Endothelial cell of umbilical vein (primary cell): ENCODE results near the gene EXOC6. TPM values are rescaled to one million over a fixed set of nuclear protein-coding genes. Genes with fewer than 3 reads are reported as not detected.

Experiments
- BruUV-seq: library from RNA; stranded (reverse); fragments of 400-500 nt; replicated peaks from 2 replicates; lab custom pipeline; 2021; lab: Mats Ljungman, UMichigan
- CTCF ChIA-PET: fragments of 300-600, 350-600 bp; sonication (Branson Sonifier 250); formaldehyde crosslinking; loops from one replicate; lab custom pipeline; 2021; ENCODE audit warnings: antibody characterized with exemption, inconsistent platforms; lab: Charles Lee
- POLR2A ChIA-PET: fragments of 300-600, 350-600 bp; sonication (Branson Sonifier 250); formaldehyde crosslinking; loops from one replicate; lab custom pipeline; 2021; ENCODE audit warnings: antibody characterized with exemption, inconsistent platforms; lab: Charles Lee
- DNase-seq: peaks from one replicate; pipeline ENCODE4 v3.0.0-alpha.2; 2011; ENCODE audit warnings: low read depth, low spot score
- FAIRE-seq: peaks from 2 replicates; lab custom pipeline; 2011; peaks lifted over from hg19 to GRCh38; lab: Jason Lieb, UNC
- H2AFZ ChIP-seq: 2 replicates; pipeline ENCODE4 v1.6.0; 2012; ENCODE audit warnings: low read depth, low read length, control low read depth, inconsistent platforms
- H3K27ac ChIP-seq: 2 replicates; pipeline ENCODE4 v1.5.1; 2011; ENCODE audit warnings: low read depth, mild to moderate bottlenecking, control low read depth, low read length, moderate library complexity; ENCODE audit not compliant: insufficient read depth
- H3K27me3 ChIP-seq, 2 experiments: 2 replicates each; pipeline versions ENCODE4 v1.6.0 to v1.6.1; 2011; ENCODE audit warnings: low read length in 2 of 2, mixed read lengths in 1 of 2; ENCODE audit not compliant: control insufficient read depth in 2 of 2, insufficient read depth in 2 of 2
- H3K36me3 ChIP-seq, 2 experiments: 2 replicates in 1 of 2; 3 replicates in 1 of 2; pipeline ENCODE4 v1.5.1; 2011; ENCODE audit warnings: low read length in 2 of 2, mild to moderate bottlenecking in 1 of 2, moderate library complexity in 1 of 2; ENCODE audit not compliant: control insufficient read depth in 2 of 2, insufficient read depth in 2 of 2; ENCODE audit errors: extremely low read depth in 1 of 2
- H3K4me1 ChIP-seq: 3 replicates; pipeline ENCODE4 v1.5.1; 2011; ENCODE audit warnings: mild to moderate bottlenecking, low read length; ENCODE audit not compliant: control insufficient read depth, insufficient read depth; ENCODE audit errors: extremely low read depth
- H3K4me2 ChIP-seq: 2 replicates; pipeline ENCODE4 v1.6.1; 2011; ENCODE audit warnings: low read length, control low read depth, mixed read lengths; ENCODE audit not compliant: insufficient read depth
- H3K4me3 ChIP-seq, 3 experiments: fragments of 200-600 bp in 1 of 3; sonication (generic), shearing (Covaris generic) in 1 of 3; replicated peaks in 1 of 3; 2 replicates each; pipeline ENCODE4 v1.5.1; 2011 to 2016; ENCODE audit warnings: control low read depth in 3 of 3, low read length in 3 of 3, mild to moderate bottlenecking in 2 of 3, inconsistent platforms in 1 of 3, low read depth in 1 of 3, moderate library complexity in 1 of 3; ENCODE audit not compliant: insufficient read depth in 1 of 3
- H3K79me2 ChIP-seq: 2 replicates; pipeline ENCODE4 v1.6.0; 2012; ENCODE audit warnings: low read length, inconsistent platforms; ENCODE audit not compliant: control insufficient read depth, insufficient read depth
- H3K9ac ChIP-seq: replicated peaks from 2 replicates; pipeline ENCODE3; 2011; ENCODE audit warnings: low read length, control low read depth; ENCODE audit not compliant: insufficient read depth; ENCODE audit errors: extremely low read depth
- H3K9me1 ChIP-seq: replicated peaks from 3 replicates; pipeline ENCODE4 v1.6.0; 2011; ENCODE audit warnings: mild to moderate bottlenecking, low read length; ENCODE audit not compliant: control insufficient read depth, insufficient read depth; ENCODE audit errors: extremely low read depth
- H3K9me3 ChIP-seq: replicated peaks from 2 replicates; pipeline ENCODE4 v1.5.1; 2012; ENCODE audit warnings: low read length, inconsistent platforms; ENCODE audit not compliant: control insufficient read depth, insufficient read depth
- H4K20me1 ChIP-seq: replicated peaks from 2 replicates; pipeline ENCODE3; 2011; ENCODE audit warnings: mild to moderate bottlenecking, low read length; ENCODE audit not compliant: control insufficient read depth, insufficient read depth; ENCODE audit errors: extremely low read depth
- EZH2 ChIP-seq: IDR thresholded peaks from 2 replicates; pipeline ENCODE4 v1.6.1; 2012; ENCODE audit warnings: borderline replicate concordance, low read depth, mild to moderate bottlenecking, moderate library complexity, low read length, inconsistent platforms; ENCODE audit not compliant: severe bottlenecking
- FOS ChIP-seq: IDR thresholded peaks from 2 replicates; pipeline ENCODE4 v1.6.1; 2011; ENCODE audit warnings: mild to moderate bottlenecking, low read length, moderate library complexity, borderline replicate concordance; ENCODE audit not compliant: insufficient read depth
- GATA2 ChIP-seq: IDR thresholded peaks from 2 replicates; pipeline ENCODE4 v1.7.0; 2011; ENCODE audit warnings: low read depth, mild to moderate bottlenecking, moderate library complexity, mixed read lengths, low read length; ENCODE audit not compliant: insufficient read length, insufficient read depth
- JUN ChIP-seq: IDR thresholded peaks from 2 replicates; pipeline ENCODE4 v1.6.1; 2011; ENCODE audit warnings: borderline replicate concordance, low read depth; ENCODE audit not compliant: insufficient read length, insufficient read depth
- MYC ChIP-seq: IDR thresholded peaks from one replicate; pipeline ENCODE4 v1.6.1; 2011; ENCODE audit warnings: mild to moderate bottlenecking, low read depth, low read length
- POLR2A ChIP-seq: IDR thresholded peaks from 2 replicates; pipeline ENCODE4 v1.6.1; 2012; ENCODE audit warnings: low read depth, mild to moderate bottlenecking, control low read depth, low read length
- POLR2AphosphoS5 ChIP-seq: IDR thresholded peaks from 2 replicates; pipeline ENCODE4 v1.6.1; 2012; ENCODE audit warnings: low read depth, mild to moderate bottlenecking, control low read depth, low read length, moderate library complexity; ENCODE audit not compliant: insufficient read depth
- dilution Hi-C: fragments of 300-500 bp; cut with MboI; formaldehyde crosslinking; loops from one replicate; pipeline ENCODE4 v1.15.0; 2019; ENCODE audit warnings: low sequenced_read_pairs; ENCODE audit not compliant: extremely low pct_ligation_motif_present
- intact Hi-C: fragments of 100-400 bp; cut with micrococcal nuclease; formaldehyde crosslinking; loops from one replicate; pipeline ENCODE4 v1.10.0; 2022
- polyA plus RNA-seq, 4 experiments: library from polyadenylated mRNA; depleted of rRNA in 3 of 4; stranded (reverse) in 3 of 4; unstranded in 1 of 4; fragments of >200 nt; gene quantifications; 2 replicates each; pipeline versions ENCODE4 v1.2.1 to v1.2.3, GENCODE V29; 2011 to 2012; ENCODE audit warnings: missing spikeins in 1 of 4
- total RNA-seq: library from RNA; stranded (reverse); gene quantifications from 2 replicates; pipeline ENCODE4 v1.2.3, GENCODE V29; 2021
- TF ChIP-seq, protein P1 (sequence below): IDR thresholded peaks from 2 replicates; pipeline ENCODE4 v1.6.1; 2011; ENCODE audit not compliant: insufficient read depth, insufficient read length
- TF ChIP-seq, protein P2 (sequence below), 2 donors: IDR thresholded peaks; 1 replicate in 1 of 2; 2 replicates in 1 of 2; pipeline ENCODE4 v1.5.1; 2011; ENCODE audit warnings: low read length in 2 of 2, mild to moderate bottlenecking in 2 of 2, moderate library complexity in 2 of 2, control low read depth in 1 of 2, inconsistent platforms in 1 of 2, low read depth in 1 of 2; ENCODE audit not compliant: insufficient read depth in 1 of 2; ENCODE audit errors: extremely low read depth in 1 of 2

EXOC6 gene
- total and polyA plus RNA-seq, 2 donors (not counting 3 experiments of a cell fraction or from before 2014, with no cell fraction given) = 72.6 to 108 TPM

DNA sequence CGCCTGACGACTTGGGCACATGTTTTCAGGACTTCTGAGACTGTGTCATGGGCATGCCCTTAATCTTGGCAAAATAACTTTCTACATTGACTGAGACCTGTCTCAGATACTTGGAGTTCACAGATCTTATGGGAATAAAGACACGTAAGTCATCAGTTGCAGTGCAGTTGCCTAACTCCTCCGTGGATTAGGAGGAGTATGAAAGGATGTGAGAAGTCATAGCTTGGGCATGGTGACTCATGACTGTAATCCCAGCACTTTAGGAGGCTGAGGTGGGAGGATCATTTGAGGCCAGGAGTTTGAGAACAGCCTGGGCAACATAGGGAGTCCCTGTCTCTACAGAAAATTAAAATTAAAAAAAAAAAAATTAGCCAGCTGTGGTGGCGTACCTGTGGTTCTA is 49.6 kb downstream of the EXOC6 start:
- H3K4me1 ChIP-seq = peaks cover 3% of the 10 kb centered on the region
- no peak overlapping the region for H3K4me3 ChIP-seq
- H3K27me3 ChIP-seq = no peaks in the 10 kb centered on the region
- no TSS peak for BruUV-seq
- H3K4me2 ChIP-seq = no peak overlapping the region
- H3K36me3 ChIP-seq = peaks cover 15 to 22% of the 10 kb centered on the region in 2 experiments
- no peak overlapping the region for H3K9ac ChIP-seq
- ChIA-PET POLR2A (interaction anchor here (0.6 kb wide), 1 partner anchor 199 kb away, joined by 5 read pairs; no protein-coding TSS in a partner anchor), CTCF (no interaction called here)
- peaks cover 13% of the 10 kb centered on the region for H3K79me2 ChIP-seq
- no peak for TF ChIP-seq POLR2A
- TF ChIP-seq, protein P1, sequence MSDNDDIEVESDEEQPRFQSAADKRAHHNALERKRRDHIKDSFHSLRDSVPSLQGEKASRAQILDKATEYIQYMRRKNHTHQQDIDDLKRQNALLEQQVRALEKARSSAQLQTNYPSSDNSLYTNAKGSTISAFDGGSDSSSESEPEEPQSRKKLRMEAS = no peak
- H4K20me1 ChIP-seq = peaks cover 8% of the 10 kb centered on the region
- dilution Hi-C loops (no loop called here), intact Hi-C loops (no loop called here)
- H2AFZ ChIP-seq = no peak overlapping the region
- H3K9me3 ChIP-seq = no peaks in the 10 kb centered on the region
- no peak for DNase-seq
- no peak for FAIRE-seq
- no peak overlapping the region for H3K27ac ChIP-seq
- H3K9me1 ChIP-seq = no peaks in the 10 kb centered on the region

DNA sequence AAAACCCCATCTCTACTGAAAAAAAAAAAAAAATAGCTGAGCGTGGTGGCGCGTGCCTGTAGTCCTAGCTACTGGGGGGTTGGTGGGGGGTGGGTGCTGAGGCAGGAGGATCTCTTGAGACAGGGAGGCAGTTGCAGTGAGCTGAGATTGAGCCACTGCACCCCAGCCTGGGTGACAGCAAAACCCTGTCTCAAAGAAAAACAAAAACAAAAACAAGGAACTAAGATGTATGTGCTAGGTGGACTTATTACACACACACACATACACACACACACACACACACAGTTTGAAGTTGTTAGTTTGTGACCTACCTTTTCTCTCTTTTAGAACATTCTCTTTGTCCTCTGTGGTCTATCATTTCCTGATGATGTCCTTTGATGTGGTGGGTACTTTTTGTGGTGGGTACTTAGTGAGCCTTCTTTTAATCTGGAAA is 53.5 kb downstream of the EXOC6 start:
- H3K4me1 ChIP-seq = no peaks in the 10 kb centered on the region
- H3K36me3 ChIP-seq = peaks cover 11 to 18% of the 10 kb centered on the region in 2 experiments
- TF ChIP-seq, protein P1 = no peak
- TF ChIP-seq POLR2A (no peak), EZH2 (no peak), JUN (no peak), MYC (no peak), POLR2AphosphoS5 (no peak), GATA2 (no peak), FOS (no peak)
- TF ChIP-seq, protein P2, sequence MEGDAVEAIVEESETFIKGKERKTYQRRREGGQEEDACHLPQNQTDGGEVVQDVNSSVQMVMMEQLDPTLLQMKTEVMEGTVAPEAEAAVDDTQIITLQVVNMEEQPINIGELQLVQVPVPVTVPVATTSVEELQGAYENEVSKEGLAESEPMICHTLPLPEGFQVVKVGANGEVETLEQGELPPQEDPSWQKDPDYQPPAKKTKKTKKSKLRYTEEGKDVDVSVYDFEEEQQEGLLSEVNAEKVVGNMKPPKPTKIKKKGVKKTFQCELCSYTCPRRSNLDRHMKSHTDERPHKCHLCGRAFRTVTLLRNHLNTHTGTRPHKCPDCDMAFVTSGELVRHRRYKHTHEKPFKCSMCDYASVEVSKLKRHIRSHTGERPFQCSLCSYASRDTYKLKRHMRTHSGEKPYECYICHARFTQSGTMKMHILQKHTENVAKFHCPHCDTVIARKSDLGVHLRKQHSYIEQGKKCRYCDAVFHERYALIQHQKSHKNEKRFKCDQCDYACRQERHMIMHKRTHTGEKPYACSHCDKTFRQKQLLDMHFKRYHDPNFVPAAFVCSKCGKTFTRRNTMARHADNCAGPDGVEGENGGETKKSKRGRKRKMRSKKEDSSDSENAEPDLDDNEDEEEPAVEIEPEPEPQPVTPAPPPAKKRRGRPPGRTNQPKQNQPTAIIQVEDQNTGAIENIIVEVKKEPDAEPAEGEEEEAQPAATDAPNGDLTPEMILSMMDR (IDR thresholded peaks at IDR 0.05; ENCODE audit: extremely low read depth in 1 of 2, insufficient read depth in 1 of 2, low read depth in 1 of 2, low read length in 2 of 2) = no peak
- H2AFZ ChIP-seq = no peak overlapping the region
- H3K4me3 ChIP-seq = no peak overlapping the region
- peaks cover 3% of the 10 kb centered on the region for H3K79me2 ChIP-seq
- H3K27ac ChIP-seq = no peak overlapping the region
- no peaks in the 10 kb centered on the region for H3K9me1 ChIP-seq
- dilution Hi-C loops = no loop called here
- H4K20me1 ChIP-seq = no peaks in the 10 kb centered on the region
- FAIRE-seq (no peak), DNase-seq (no peak)
- no peaks in the 10 kb centered on the region for H3K27me3 ChIP-seq
- intact Hi-C loops = no loop called here
- H3K9ac ChIP-seq = no peak overlapping the region
- H3K4me2 ChIP-seq = no peak overlapping the region
- CTCF ChIA-PET = interaction anchor here (0.6 to 1.7 kb wide), 3 partner anchors 13 to 69 kb away, joined by 3 to 7 read pairs (median 3); no protein-coding TSS in a partner anchor
- H3K9me3 ChIP-seq = no peaks in the 10 kb centered on the region
- no TSS peak for BruUV-seq
- POLR2A ChIA-PET = interaction anchor here (0.6 kb wide), 1 partner anchor 28 kb away, joined by 4 read pairs; no protein-coding TSS in a partner anchor
